ENCODE measurements around the gene CDX1.

Gene CDX1

DNA sequence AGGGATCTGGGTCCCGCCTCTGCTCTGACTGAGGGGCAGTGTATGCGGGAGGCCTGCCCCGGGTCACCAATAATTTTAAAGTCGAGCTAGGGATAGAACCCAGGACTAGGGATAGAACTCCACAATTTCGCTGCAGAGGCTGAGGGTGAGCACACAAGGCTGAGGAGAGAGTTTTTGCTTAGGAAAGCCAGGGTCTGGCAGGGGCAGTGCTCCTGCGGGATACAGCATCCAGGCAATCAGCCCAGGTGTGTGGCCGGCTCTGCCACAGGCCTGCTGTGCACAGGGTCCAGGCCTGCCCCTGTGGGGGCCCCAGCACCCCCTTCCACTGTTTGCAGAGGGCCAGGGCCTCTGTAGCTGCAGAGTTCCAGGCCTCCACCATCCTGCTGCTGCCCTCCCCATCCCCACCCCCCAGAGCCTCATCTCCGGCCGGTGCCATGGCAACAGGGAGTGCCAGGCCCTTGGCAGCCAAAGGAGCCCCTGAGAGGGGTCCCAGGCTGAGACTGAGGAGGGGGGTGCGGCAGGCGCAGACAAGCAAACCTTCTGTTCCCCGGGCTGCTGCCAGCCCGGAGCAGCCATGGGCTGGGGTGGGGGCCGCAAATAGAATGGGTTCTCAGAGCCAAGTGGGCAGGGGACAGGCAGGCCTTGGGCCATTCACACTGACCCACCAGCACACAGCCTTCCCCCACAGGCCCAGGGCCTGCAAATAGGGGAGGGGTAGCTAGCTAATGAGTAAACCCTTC, 19.5 kb upstream of the CDX1 start:
- DNase-seq, result no peak

DNA sequence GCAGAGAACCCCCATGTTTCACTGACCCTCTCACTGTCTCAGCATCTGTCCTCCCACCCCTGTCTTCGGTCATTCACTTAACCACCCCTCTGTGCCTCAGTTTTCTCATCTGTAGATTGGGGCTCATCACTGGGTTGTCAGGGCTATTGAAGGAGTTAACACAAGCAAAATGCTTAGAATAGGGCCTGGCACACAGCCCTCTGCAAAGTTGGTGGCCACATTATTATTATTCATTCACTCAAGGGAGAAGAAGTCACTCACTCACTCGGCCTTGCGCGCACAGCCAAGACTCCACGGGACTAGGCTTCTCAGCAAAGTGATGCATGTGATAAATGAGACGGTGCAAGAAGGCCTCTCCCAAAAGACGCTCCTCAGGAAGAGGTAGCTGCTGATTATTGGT, 18.9 kb upstream of the CDX1 start:
- no peak for DNase-seq

DNA sequence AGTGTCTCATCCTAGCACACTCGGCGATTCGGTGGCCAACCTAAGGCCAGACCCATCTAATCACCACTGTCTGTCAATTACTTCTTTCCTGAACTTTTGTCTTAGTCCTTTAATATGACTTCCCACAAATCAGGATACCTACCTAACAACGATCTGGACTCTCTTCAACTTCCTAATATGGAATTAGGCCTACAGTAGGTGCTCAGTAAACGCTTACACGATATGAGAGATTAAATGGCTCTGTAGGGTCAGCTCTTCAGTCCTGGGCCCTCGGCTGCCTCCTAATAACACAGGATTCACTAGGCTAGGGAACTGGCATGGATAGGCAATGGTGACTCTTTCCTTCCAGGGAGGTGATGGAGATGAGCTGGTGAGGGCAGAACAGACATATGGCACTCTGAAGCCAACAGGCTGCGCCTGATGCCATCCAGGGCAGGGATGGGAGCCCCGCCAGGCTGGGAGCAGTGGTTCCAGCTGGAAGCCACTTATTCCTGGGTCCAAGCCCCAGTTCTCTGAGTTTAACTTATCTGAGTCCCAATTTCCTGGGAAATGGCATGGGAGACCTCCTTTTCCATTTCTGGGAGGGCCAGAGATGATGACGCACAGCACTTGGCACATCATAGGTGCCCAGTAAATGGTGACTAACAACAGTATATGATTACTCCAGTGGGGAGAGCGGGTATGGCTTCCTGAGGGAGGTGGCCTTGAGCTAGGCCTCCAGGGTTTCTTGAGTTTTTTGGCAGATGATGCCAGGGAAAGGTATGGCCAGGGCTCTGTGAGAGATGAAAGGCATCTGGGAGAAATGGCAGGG, 18.3 kb upstream of the CDX1 start:
- DNase-seq, result no peak

DNA sequence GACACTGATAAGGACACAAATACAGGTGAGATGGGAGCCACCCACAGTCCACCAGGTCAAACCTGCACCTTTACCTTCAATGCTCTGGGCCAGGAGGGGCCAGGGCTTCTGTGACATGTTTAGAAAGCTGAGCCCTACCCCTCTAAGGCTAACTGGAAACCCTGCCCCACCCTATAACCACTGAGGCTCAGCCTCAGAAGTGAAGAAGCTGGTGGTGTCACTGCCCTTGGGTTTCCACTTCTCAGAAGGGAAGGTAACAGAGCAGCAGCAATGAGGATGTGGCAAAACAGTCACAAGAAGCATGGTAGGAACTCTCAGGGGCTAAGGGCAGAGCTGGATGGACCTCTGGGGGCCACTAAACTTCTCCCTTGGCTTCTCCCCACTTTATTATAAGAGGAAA, 17.0 kb upstream of the CDX1 start:
- DNase-seq, result no peak

GRCh38 chr5:150152636-150153462, 13.7 kb upstream of the CDX1 start:
- DNase-seq, result no peak

- DNase-seq, result no peak
These were observed 13.1 kb upstream of the CDX1 start for GRCh38 chr5:150153483-150153882.

GRCh38 chr5:150153957-150154617, 12.5 kb upstream of the CDX1 start:
- no peak for DNase-seq

DNA sequence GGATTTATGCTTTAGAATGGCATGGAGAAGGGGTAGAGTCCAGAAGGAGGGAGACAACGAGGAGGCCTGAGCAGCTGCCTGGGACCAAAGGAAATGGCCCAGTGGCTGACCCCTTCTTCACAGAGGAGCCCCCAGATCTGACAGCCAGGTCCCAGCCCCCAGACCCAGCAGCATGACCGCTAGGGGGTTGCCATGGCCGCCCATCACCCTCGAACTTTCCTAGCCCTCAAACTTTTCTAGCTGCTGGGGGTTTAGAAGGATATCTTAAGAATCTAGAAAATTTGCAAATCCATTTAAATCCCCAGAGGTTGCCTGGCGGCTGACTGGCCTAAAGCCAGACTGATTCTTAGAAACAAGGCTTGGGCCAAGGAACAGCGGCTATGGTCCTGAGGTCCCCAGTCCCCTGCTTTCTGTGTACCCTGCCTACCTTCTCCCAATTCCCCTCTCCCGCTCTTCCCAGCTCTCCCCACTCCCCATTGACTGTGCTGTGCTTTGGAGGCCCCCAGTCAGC, 11.9 kb upstream of the CDX1 start:
- DNase-seq, result no peak

- DNase-seq, result peak; percentile 13
These were observed 11.1 kb upstream of the CDX1 start, which contains the start of gene PDGFRB for GRCh38 chr5:150155258-150156026. Gene PDGFRB (minus strand): TSS chr5:150155845. CDS start chr5:150137047, 18,798 bp downstream.

DNA sequence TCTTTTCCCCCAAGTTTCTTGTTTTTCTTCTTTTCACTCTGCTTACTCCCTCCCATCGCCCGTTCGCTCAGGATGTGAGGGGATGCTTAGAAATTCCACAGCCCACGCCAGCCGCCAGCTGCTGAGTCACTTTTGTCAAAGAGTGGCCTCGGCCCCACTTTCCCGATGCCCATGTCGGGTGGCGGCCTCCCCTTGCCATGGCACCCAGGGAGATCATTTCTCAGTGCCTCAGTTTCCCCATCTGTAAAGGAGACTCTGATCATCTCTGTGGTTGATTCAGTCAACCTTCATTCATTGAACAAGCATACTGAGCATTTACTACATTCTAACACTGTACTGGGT, 10.6 kb upstream of the CDX1 start:
- DNase-seq, result no peak

- DNase-seq, result no peak
These were observed 10.0 kb upstream of the CDX1 start for GRCh38 chr5:150156540-150156939.

GRCh38 chr5:150157168-150157567, 9.4 kb upstream of the CDX1 start:
- DNase-seq, result no peak

DNA sequence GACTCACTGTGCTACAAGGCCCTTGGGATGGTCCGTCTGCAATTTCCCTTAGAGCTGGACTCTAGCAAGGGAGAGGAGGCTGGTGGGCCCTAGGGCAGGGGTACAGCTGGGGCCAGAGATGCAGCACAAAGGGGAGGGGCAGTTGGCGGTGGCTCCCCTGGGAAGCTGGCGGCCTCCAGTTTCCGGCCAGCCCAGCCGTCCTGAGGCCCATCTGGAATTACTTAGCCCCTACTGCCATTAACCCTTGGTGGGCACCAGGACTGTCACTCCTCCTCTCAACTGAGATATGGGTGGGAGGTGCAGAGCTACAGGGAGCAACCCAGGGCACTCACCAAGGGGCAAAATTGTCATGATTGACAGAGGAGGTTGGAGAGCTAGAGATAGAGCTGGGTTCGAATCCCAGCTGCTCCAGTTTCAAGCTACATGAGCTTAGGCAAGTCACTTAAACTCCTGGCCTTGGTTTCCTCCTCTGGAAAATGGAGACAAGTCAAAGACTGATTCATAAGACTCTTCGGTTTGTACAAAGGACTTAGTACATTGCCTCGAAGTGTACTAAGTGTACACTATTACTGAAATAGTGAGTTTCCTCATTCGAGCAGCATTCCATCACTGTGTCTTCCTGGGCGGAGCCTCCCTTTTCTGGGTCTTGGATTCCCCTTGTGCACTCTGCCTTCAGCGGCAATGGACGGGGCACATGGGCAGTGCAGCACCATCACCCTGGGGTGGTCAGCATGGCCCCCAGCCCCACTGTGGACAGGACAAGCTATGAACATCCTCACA, 8.2 kb upstream of the CDX1 start:
- no peak for DNase-seq

GRCh38 chr5:150159031-150159430, 7.5 kb upstream of the CDX1 start:
- no peak for DNase-seq

DNA sequence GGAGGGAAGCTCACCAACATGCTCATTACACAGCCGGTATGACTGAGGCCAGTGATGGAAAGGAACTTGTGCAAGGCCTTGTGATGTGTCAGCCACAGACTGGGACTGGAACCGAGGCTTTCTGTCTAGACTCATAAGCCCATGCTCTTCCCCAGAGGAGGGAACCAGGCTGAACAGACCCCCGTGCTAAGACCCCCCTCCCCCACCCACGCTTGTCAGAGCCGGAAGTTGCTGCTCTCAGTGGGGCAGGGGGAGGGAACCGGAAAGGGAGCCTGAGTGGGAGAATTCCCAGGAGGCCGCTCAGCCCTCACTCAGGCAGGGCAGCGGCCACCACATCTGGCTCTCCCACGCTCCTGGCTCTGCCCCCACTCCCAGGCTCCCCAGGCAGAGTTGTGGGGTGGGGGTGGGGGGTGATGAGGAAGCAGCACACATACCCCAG, 6.8 kb upstream of the CDX1 start:
- DNase-seq, result no peak

DNA sequence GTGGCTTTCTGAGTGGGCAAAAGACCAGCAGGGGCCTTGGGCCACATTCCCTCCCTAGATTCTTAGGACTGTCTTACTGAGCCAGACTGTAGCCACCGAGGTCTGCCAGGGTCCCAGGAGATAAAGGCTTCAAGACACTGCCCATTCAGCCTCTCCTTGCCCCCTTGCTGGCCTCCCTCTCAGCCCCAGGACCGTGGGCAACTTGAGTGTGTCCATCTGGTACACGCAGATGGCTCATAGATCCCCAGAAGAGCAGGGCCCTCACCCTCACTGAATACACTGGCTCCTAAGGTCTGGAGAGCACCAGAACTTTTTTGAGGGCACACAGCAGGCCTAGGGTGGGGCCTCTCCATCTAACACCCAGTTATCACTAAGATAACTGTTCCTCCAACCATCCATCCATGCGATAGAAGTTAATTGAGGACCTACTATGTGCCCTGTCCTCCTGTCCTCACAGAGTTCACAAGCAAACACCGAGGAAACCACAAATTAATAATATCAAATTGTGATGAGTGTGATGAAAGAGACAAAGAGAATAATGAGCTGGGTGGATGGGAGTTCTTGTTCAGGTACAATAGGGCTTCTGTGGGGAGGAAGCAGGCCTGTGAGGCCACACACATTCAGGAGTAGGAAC, 6.0 kb upstream of the CDX1 start:
- no peak for DNase-seq

GRCh38 chr5:150161242-150162141, 5.1 kb upstream of the CDX1 start:
- peak; percentile 35 for DNase-seq

GRCh38 chr5:150162142-150162513, 4.5 kb upstream of the CDX1 start:
- DNase-seq, result no peak

- no peak for DNase-seq
These were observed 3.5 kb upstream of the CDX1 start for GRCh38 chr5:150163035-150163434.

All from activated gamma-delta T cell (primary cell).